Keratinocyte (primary cell): ENCODE results near the gene MED31. TPM values are rescaled to one million over a fixed set of nuclear protein-coding genes. Genes with fewer than 3 reads are reported as not detected.

ENCODE experiments used
- DNase-seq: peaks from one replicate; pipeline ENCODE4 v3.0.0-alpha.2; 2011; ENCODE audit warnings: low read depth, missing footprints, low spot score
- FAIRE-seq: peaks from 2 replicates; lab custom pipeline; 2011; peaks lifted over from hg19 to GRCh38; lab: Jason Lieb, UNC
- H2AFZ ChIP-seq: 2 replicates; pipeline ENCODE4 v1.6.0; 2012; ENCODE audit warnings: low read length, control low read depth, inconsistent platforms; ENCODE audit not compliant: control insufficient read depth
- H3K27ac ChIP-seq: 2 replicates; pipeline ENCODE4 v1.5.1; 2011; ENCODE audit warnings: low read length; ENCODE audit not compliant: control insufficient read depth, insufficient read depth
- H3K27me3 ChIP-seq: 3 replicates; pipeline ENCODE4 v1.6.0; 2011; ENCODE audit warnings: low read length; ENCODE audit not compliant: control insufficient read depth, insufficient read depth; ENCODE audit errors: extremely low read depth
- H3K36me3 ChIP-seq, 2 experiments: 2 replicates in 1 of 2; 3 replicates in 1 of 2; pipeline ENCODE4 v1.5.1; 2011; ENCODE audit warnings: low read length in 2 of 2, mild to moderate bottlenecking in 1 of 2; ENCODE audit not compliant: control insufficient read depth in 2 of 2, insufficient read depth in 2 of 2; ENCODE audit errors: extremely low read depth in 1 of 2
- H3K4me1 ChIP-seq: 3 replicates; pipeline ENCODE4 v1.5.1; 2011; ENCODE audit warnings: low read length; ENCODE audit not compliant: control insufficient read depth, insufficient read depth; ENCODE audit errors: extremely low read depth
- H3K4me2 ChIP-seq: 3 replicates; pipeline ENCODE4 v1.6.0; 2011; ENCODE audit warnings: low read depth, low read length; ENCODE audit not compliant: control insufficient read depth, insufficient read depth; ENCODE audit errors: extremely low read depth
- H3K4me3 ChIP-seq, 3 experiments: fragments of 200-600 bp in 1 of 3; sonication (generic) in 1 of 3; 2 replicates in 2 of 3; 3 replicates in 1 of 3; pipeline ENCODE4 v1.5.1; 2011 to 2016; ENCODE audit warnings: low read length in 3 of 3, mild to moderate bottlenecking in 3 of 3, control low read depth in 2 of 3, inconsistent platforms in 1 of 3, low read depth in 1 of 3, mixed read lengths in 1 of 3, mixed run types in 1 of 3, moderate library complexity in 1 of 3; ENCODE audit not compliant: control insufficient read depth in 2 of 3, insufficient read depth in 2 of 3; ENCODE audit errors: extremely low read depth in 1 of 3
- H3K79me2 ChIP-seq: 2 replicates; pipeline ENCODE4 v1.6.0; 2012; ENCODE audit warnings: low read length; ENCODE audit not compliant: control insufficient read depth, insufficient read depth
- H3K9ac ChIP-seq: 3 replicates; pipeline ENCODE4 v1.6.0; 2011; ENCODE audit warnings: low read length; ENCODE audit not compliant: control insufficient read depth, insufficient read depth; ENCODE audit errors: extremely low read depth
- H3K9me1 ChIP-seq: 3 replicates; pipeline ENCODE4 v1.6.0; 2011; ENCODE audit warnings: low read length; ENCODE audit not compliant: control insufficient read depth, insufficient read depth; ENCODE audit errors: extremely low read depth
- H3K9me3 ChIP-seq: 2 replicates; pipeline ENCODE4 v1.5.1; 2012; ENCODE audit warnings: low read depth, low read length; ENCODE audit not compliant: control insufficient read depth
- H4K20me1 ChIP-seq: 3 replicates; pipeline ENCODE4 v1.6.0; 2011; ENCODE audit warnings: low read length; ENCODE audit not compliant: control insufficient read depth, insufficient read depth; ENCODE audit errors: extremely low read depth
- CTCF ChIP-seq, 3 experiments: IDR thresholded peaks in 1 of 3; conservative IDR thresholded peaks in 1 of 3; optimal IDR thresholded peaks in 1 of 3; 2 replicates in 2 of 3; 3 replicates in 1 of 3; pipeline versions ENCODE3 to v1.5.1; 2011; ENCODE audit warnings: low read length in 3 of 3, mild to moderate bottlenecking in 3 of 3, moderate library complexity in 2 of 3, control low read depth in 1 of 3, inconsistent platforms in 1 of 3; ENCODE audit not compliant: insufficient read depth in 2 of 3; ENCODE audit errors: extremely low read depth in 1 of 3
- EZH2 ChIP-seq: IDR thresholded peaks from one replicate; pipeline ENCODE4 v1.6.1; 2012; ENCODE audit warnings: inconsistent platforms, mild to moderate bottlenecking, low read length, moderate library complexity
- dilution Hi-C: fragments of 300-500 bp; cut with MboI; formaldehyde crosslinking; loops from one replicate; pipeline ENCODE4 v1.7.0; 2020; ENCODE audit warnings: low sequenced_read_pairs; ENCODE audit not compliant: extremely low pct_ligation_motif_present
- polyA plus RNA-seq, 5 experiments: library from polyadenylated mRNA; depleted of rRNA in 3 of 5; stranded (reverse) in 3 of 5; stranded (forward) in 1 of 5; unstranded in 1 of 5; fragments of >200 nt; gene quantifications; 1 replicate in 1 of 5; 2 replicates in 3 of 5; 3 replicates in 1 of 5; pipeline versions ENCODE4 v1.2.1 to v1.2.3, GENCODE V29; 2011 to 2012; ENCODE audit warnings: missing spikeins in 2 of 5, low read depth in 1 of 5, low replicate concordance in 1 of 5

Gene MED31
- polyA plus RNA-seq, 1 donor (not counting 4 experiments of a cell fraction or from before 2014, with no cell fraction given) = 49.0 TPM

GRCh38 chr17:6636105-6636504 is 15.3 kb downstream of the MED31 start:
- Histone ChIP-seq H3K9me3 (no peaks in the 10 kb centered on the region), H3K4me2 (no peak overlapping the region), H3K9ac (no peak overlapping the region), H3K27me3 (no peaks in the 10 kb centered on the region), H3K79me2 (peaks cover 47% of the 10 kb centered on the region), H2AFZ (no peak overlapping the region), H4K20me1 (no peaks in the 10 kb centered on the region), H3K36me3 (peaks cover 5 to 17% of the 10 kb centered on the region in 2 experiments), H3K9me1 (peaks cover 3% of the 10 kb centered on the region), H3K4me3 (no peak overlapping the region), H3K4me1 (peaks cover 14% of the 10 kb centered on the region), H3K27ac (no peak overlapping the region)
- no peak for FAIRE-seq
- DNase-seq = no peak
- no peak for TF ChIP-seq CTCF (optimal IDR thresholded peaks at IDR 0.05 in 1 of 3, IDR thresholded peaks at IDR 0.05 in 1 of 3, conservative IDR thresholded peaks at IDR 0.05 in 1 of 3; ENCODE audit: extremely low read depth in 1 of 3, insufficient read depth in 2 of 3, low read length in 3 of 3)
- TF ChIP-seq EZH2 = no peak
- dilution Hi-C loops = no loop called here

DNA sequence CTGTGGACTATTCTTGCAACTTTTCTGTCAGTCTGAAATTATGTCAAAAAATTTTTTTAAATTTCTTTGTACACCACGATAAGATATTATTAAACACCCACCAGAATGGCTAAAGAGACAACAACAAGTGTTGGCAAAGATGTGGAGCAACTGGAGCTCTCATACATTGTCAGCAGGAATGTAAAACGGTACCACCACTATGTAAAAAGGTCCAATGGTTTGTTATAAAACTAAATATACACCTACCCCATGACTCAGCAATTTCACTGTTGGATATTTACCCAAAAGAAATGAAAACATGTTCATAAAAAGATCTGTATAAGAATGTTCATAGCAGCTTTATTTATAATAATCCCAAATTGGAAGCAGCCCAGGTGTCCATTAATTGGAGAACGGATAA is 18.1 kb downstream of the MED31 start:
- dilution Hi-C loops = no loop called here

More for the DNA sequence above, 18.1 kb downstream of the MED31 start:
- H3K4me3 ChIP-seq = no peak overlapping the region
- H3K4me1 ChIP-seq = peaks cover 7% of the 10 kb centered on the region
- no peak overlapping the region for H2AFZ ChIP-seq
- no peaks in the 10 kb centered on the region for H3K9me3 ChIP-seq
- TF ChIP-seq CTCF (optimal IDR thresholded peaks at IDR 0.05 in 1 of 3, IDR thresholded peaks at IDR 0.05 in 1 of 3, conservative IDR thresholded peaks at IDR 0.05 in 1 of 3; ENCODE audit: extremely low read depth in 1 of 3, insufficient read depth in 2 of 3, low read length in 3 of 3) (no peak), EZH2 (no peak)
- H3K27me3 ChIP-seq = no peaks in the 10 kb centered on the region
- no peak overlapping the region for H3K9ac ChIP-seq
- no peak overlapping the region for H3K4me2 ChIP-seq
- H4K20me1 ChIP-seq = no peaks in the 10 kb centered on the region
- no peak for DNase-seq
- no peak for FAIRE-seq
- H3K27ac ChIP-seq = no peak overlapping the region
- peaks cover 3% of the 10 kb centered on the region for H3K9me1 ChIP-seq
- H3K79me2 ChIP-seq = peaks cover 31% of the 10 kb centered on the region
- peaks cover 11 to 17% of the 10 kb centered on the region in 2 experiments for H3K36me3 ChIP-seq
